Islet precursor cell (in vitro differentiated cells): ENCODE results near the gene APBB1IP.
"Not testable (repeated sequence)": the region's sequence is repeated elsewhere in the genome, so short reads cannot be mapped to it uniquely, and the experiment has no call there.

Experiments used
- DNase-seq: peaks from one replicate; pipeline ENCODE4 v3.0.0-alpha.2; 2018

The APBB1IP gene

GRCh38 chr10:26437637-26438461, at the start of gene APBB1IP:
APBB1IP (plus strand) TSS chr10:26438341; CDS start chr10:26492327, 53,986 bp downstream.
- DNase-seq, result peak; percentile 62

- no peak for DNase-seq
Observed at GRCh38 chr10:26389533-26389932, 48.6 kb upstream of the APBB1IP start.

GRCh38 chr10:26391701-26392695, 46.1 kb upstream of the APBB1IP start:
- peak; percentile 66 for DNase-seq

- DNase-seq, result not testable (repeated sequence)
Observed at GRCh38 chr10:26398353-26398752, 39.8 kb upstream of the APBB1IP start.

GRCh38 chr10:26407406-26407969, 30.7 kb upstream of the APBB1IP start:
- DNase-seq, result peak; percentile 93

GRCh38 chr10:26408858-26409494, 29.2 kb upstream of the APBB1IP start:
- DNase-seq, result no peak

- DNase-seq, result peak; percentile 54
Observed at GRCh38 chr10:26410356-26410755, 27.8 kb upstream of the APBB1IP start.

- no peak for DNase-seq
Observed at GRCh38 chr10:26412932-26413331, 25.2 kb upstream of the APBB1IP start.

- DNase-seq, result no peak
Observed at GRCh38 chr10:26413375-26413774, 24.8 kb upstream of the APBB1IP start.

GRCh38 chr10:26417136-26417535, 21.0 kb upstream of the APBB1IP start:
- DNase-seq, result no peak

- DNase-seq, result no peak
Observed at GRCh38 chr10:26422977-26423376, 15.2 kb upstream of the APBB1IP start.

- no peak for DNase-seq
Observed at GRCh38 chr10:26423722-26424121, 14.4 kb upstream of the APBB1IP start.

GRCh38 chr10:26430641-26431163, 7.4 kb upstream of the APBB1IP start:
- DNase-seq, result peak; percentile 52

- DNase-seq, result no peak
Observed at GRCh38 chr10:26432938-26433337, 5.2 kb upstream of the APBB1IP start.

GRCh38 chr10:26435852-26436251, 2.3 kb upstream of the APBB1IP start:
- no peak for DNase-seq

GRCh38 chr10:26436848-26437247, 1.3 kb upstream of the APBB1IP start:
- no peak for DNase-seq

- peak; percentile 58 for DNase-seq
Observed at GRCh38 chr10:26438534-26439341, 597 bp downstream of the APBB1IP start.

GRCh38 chr10:26439406-26440087, 1.4 kb downstream of the APBB1IP start:
- no peak for DNase-seq

- no peak for DNase-seq
Observed at GRCh38 chr10:26440088-26440470, 1.9 kb downstream of the APBB1IP start.

GRCh38 chr10:26441491-26442214, 3.5 kb downstream of the APBB1IP start:
- DNase-seq, result no peak
